Endodermal cell (in vitro differentiated cells): ENCODE results near the gene NR1I2. TPM values are rescaled to one million over a fixed set of nuclear protein-coding genes. Genes with fewer than 3 reads are reported as not detected.

ENCODE experiments used
- DNase-seq: peaks from one replicate; pipeline ENCODE4 v3.0.0-alpha.2; 2017
- H3K27ac ChIP-seq: 2 replicates; pipeline ENCODE4 v1.5.1; 2013; ENCODE audit warnings: mild to moderate bottlenecking, low read depth, low read length, moderate library complexity
- H3K27me3 ChIP-seq: 2 replicates; pipeline ENCODE4 v1.6.1; 2013; ENCODE audit warnings: mild to moderate bottlenecking, low read length, moderate library complexity; ENCODE audit not compliant: insufficient read depth, control insufficient read depth, poor library complexity, severe bottlenecking
- H3K36me3 ChIP-seq: 2 replicates; pipeline ENCODE4 v1.7.0; 2013; ENCODE audit warnings: mild to moderate bottlenecking, low read length, moderate library complexity; ENCODE audit not compliant: control insufficient read depth, insufficient read depth
- H3K4me1 ChIP-seq: one replicate; pipeline ENCODE4 v1.7.0; 2013; ENCODE audit warnings: low read length; ENCODE audit not compliant: control insufficient read depth, insufficient read depth
- H3K4me3 ChIP-seq: 2 replicates; pipeline ENCODE4 v1.5.1; 2013; ENCODE audit warnings: mild to moderate bottlenecking, low read length, moderate library complexity
- H3K9ac ChIP-seq: 2 replicates; pipeline ENCODE4 v1.6.1; 2013; ENCODE audit warnings: mild to moderate bottlenecking, low read length, moderate library complexity; ENCODE audit not compliant: poor library complexity, severe bottlenecking; ENCODE audit errors: extremely low read depth
- H3K9me3 ChIP-seq: 2 replicates; pipeline ENCODE4 v1.6.1; 2013; ENCODE audit warnings: mild to moderate bottlenecking, low read length, moderate library complexity; ENCODE audit not compliant: control insufficient read depth
- H3K27ac Mint-ChIP-seq: 2 replicates; pipeline ENCODE4 v1.8.0; 2020; ENCODE audit warnings: mixed read lengths
- H3K27me3 Mint-ChIP-seq: 2 replicates; pipeline ENCODE4 v1.8.0; 2021; ENCODE audit warnings: mild to moderate bottlenecking, mixed read lengths; ENCODE audit not compliant: insufficient read depth
- H3K36me3 Mint-ChIP-seq: 2 replicates; pipeline ENCODE4 v1.8.0; 2020; ENCODE audit warnings: low read depth, mixed read lengths
- H3K4me1 Mint-ChIP-seq: 2 replicates; pipeline ENCODE4 v1.8.0; 2020; ENCODE audit warnings: mixed read lengths
- H3K4me3 Mint-ChIP-seq: 2 replicates; pipeline ENCODE4 v1.8.0; 2020; ENCODE audit warnings: mild to moderate bottlenecking, moderate library complexity, mixed read lengths
- H3K9me3 Mint-ChIP-seq: 2 replicates; pipeline ENCODE4 v1.8.0; 2020; ENCODE audit warnings: mild to moderate bottlenecking, mixed read lengths
- WGBS, 2 experiments: methylation state at CpG; one replicate each; pipeline versions ENCODE4 v1.1.5 to v1.1.7; 2013; ENCODE audit warnings: missing lambda C conversion rate in 2 of 2, mixed read lengths in 1 of 2; ENCODE audit not compliant: insufficient coverage in 1 of 2, insufficient read length in 1 of 2; 5-methylcytosine and 5-hydroxymethylcytosine counted together
- total RNA-seq, 2 donors: library from RNA; stranded (reverse); fragmentation: NEBNext Ultra II Directional in 1 of 2; extraction: Animal tissue kit (Norgen Biotek cat#: 25700) in 1 of 2; gene quantifications; 2 replicates in 1 of 2; 3 replicates in 1 of 2; pipeline ENCODE4 v1.2.1, GENCODE V29; 2021
- TF ChIP-seq, protein P1 (sequence below): fragments of 200-600 bp; sonication (generic); conservative IDR thresholded peaks from 2 replicates; pipeline ENCODE4 v1.5.0; 2021; ENCODE audit warnings: antibody characterized with exemption, mild to moderate bottlenecking

The NR1I2 gene
- total RNA-seq, 2 donors from 2014 or later = 0.20 to 0.29 TPM

GRCh38 chr3:119776304-119776703 is 5.6 kb upstream of the NR1I2 start:
- Histone ChIP-seq H3K27ac (no peak overlapping the region), H3K4me1 (no peaks in the 10 kb centered on the region), H3K27me3 (no peaks in the 10 kb centered on the region), H3K36me3 (no peaks in the 10 kb centered on the region), H3K4me3 (no peak overlapping the region), H3K9ac (no peak overlapping the region), H3K9me3 (peaks cover 7% of the 10 kb centered on the region)
- no peak for DNase-seq
- TF ChIP-seq, protein P1, sequence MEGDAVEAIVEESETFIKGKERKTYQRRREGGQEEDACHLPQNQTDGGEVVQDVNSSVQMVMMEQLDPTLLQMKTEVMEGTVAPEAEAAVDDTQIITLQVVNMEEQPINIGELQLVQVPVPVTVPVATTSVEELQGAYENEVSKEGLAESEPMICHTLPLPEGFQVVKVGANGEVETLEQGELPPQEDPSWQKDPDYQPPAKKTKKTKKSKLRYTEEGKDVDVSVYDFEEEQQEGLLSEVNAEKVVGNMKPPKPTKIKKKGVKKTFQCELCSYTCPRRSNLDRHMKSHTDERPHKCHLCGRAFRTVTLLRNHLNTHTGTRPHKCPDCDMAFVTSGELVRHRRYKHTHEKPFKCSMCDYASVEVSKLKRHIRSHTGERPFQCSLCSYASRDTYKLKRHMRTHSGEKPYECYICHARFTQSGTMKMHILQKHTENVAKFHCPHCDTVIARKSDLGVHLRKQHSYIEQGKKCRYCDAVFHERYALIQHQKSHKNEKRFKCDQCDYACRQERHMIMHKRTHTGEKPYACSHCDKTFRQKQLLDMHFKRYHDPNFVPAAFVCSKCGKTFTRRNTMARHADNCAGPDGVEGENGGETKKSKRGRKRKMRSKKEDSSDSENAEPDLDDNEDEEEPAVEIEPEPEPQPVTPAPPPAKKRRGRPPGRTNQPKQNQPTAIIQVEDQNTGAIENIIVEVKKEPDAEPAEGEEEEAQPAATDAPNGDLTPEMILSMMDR = no peak
- Mint-ChIP-seq H3K27me3 (no peaks in the 10 kb centered on the region), H3K36me3 (no peaks in the 10 kb centered on the region), H3K27ac (no peak overlapping the region), H3K9me3 (peaks cover 5% of the 10 kb centered on the region), H3K4me3 (no peak overlapping the region), H3K4me1 (peaks cover 4% of the 10 kb centered on the region)
- 78% methylated on average over 1 of the region's 1 CpG; no CpG with 5 or more reads in 1 of the 2 experiments for WGBS, 2 experiments

- DNase-seq = no peak
- Histone ChIP-seq H3K27ac (no peak overlapping the region), H3K4me3 (no peak overlapping the region), H3K9me3 (peaks cover 7% of the 10 kb centered on the region), H3K9ac (no peak overlapping the region), H3K36me3 (no peaks in the 10 kb centered on the region), H3K27me3 (no peaks in the 10 kb centered on the region), H3K4me1 (no peaks in the 10 kb centered on the region)
- H3K27me3 Mint-ChIP-seq = no peaks in the 10 kb centered on the region
- H3K4me1 Mint-ChIP-seq = peaks cover 4% of the 10 kb centered on the region
- H3K4me3 Mint-ChIP-seq = no peak overlapping the region
- H3K36me3 Mint-ChIP-seq = no peaks in the 10 kb centered on the region
- peaks cover 5% of the 10 kb centered on the region for H3K9me3 Mint-ChIP-seq
- no peak overlapping the region for H3K27ac Mint-ChIP-seq
- WGBS, 2 experiments = no CpG with 5 or more reads among the region's 1 CpG
- TF ChIP-seq, protein P1 = no peak
Observed at GRCh38 chr3:119778176-119778575, 3.7 kb upstream of the NR1I2 start.

DNA sequence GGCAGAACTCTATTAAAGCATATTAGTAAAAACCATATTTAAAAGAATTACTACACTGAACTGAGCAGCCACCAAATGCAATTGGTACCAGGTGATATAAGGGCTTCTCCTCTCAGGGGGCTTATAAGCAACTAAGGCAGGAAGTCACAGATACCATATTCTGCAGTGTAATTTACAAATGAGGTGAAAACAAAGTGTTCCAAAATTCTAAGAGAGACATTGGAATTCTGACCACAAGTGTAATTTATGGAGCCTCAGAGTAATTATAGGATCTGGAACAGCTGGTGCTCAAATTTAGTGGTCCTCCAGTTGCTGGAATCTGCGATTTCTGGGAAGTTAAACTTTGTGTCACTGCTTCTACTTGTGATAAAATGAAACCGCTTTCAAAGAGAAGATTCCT is 3.1 kb upstream of the NR1I2 start:
- Mint-ChIP-seq H3K27me3 (no peaks in the 10 kb centered on the region), H3K27ac (no peak overlapping the region), H3K4me1 (peaks cover 4% of the 10 kb centered on the region), H3K36me3 (no peaks in the 10 kb centered on the region), H3K9me3 (peaks cover 5% of the 10 kb centered on the region), H3K4me3 (no peak overlapping the region)
- TF ChIP-seq, protein P1 = no peak
- Histone ChIP-seq H3K4me3 (no peak overlapping the region), H3K9ac (no peak overlapping the region), H3K9me3 (peaks cover 7% of the 10 kb centered on the region), H3K27me3 (no peaks in the 10 kb centered on the region), H3K27ac (no peak overlapping the region), H3K4me1 (no peaks in the 10 kb centered on the region), H3K36me3 (no peaks in the 10 kb centered on the region)
- WGBS, 2 experiments = 95 to 98% methylated on average over 2 of the region's 2 CpGs
- no peak for DNase-seq
